ENCODE results near the gene BGN.

The BGN gene

GRCh38 chrX:153469811-153470410 lies 24.9 kb upstream of the BGN start:
- peak; percentile 43 for DNase-seq (ENCODE audit: low read depth)
- peak overlapping the region; percentile 94 for H3K4me3 ChIP-seq (ENCODE audit: low read depth, low read length)
- TF ChIP-seq CTCF (IDR thresholded peaks at IDR 0.05; ENCODE audit: insufficient read depth, low read depth, low read length, missing control alignments): no peak

- peak within 1 kb of the TSS; percentile 94 for H3K4me3 ChIP-seq (ENCODE audit: low read depth, low read length)
- peak; percentile 55 for TF ChIP-seq CTCF (IDR thresholded peaks at IDR 0.05; ENCODE audit: insufficient read depth, low read depth, low read length, missing control alignments)
- peak; percentile 94 for DNase-seq (ENCODE audit: low read depth)
Observed at GRCh38 chrX:153470411-153471363, 24.1 kb upstream of the BGN start, which contains the start of gene HAUS7. Gene HAUS7 (minus strand): TSS chrX:153470576. CDS start chrX:153470557, 19 bp downstream.

- H3K4me3 ChIP-seq (ENCODE audit: low read depth, low read length): no peak overlapping the region
- DNase-seq (ENCODE audit: low read depth): no peak
- TF ChIP-seq CTCF (IDR thresholded peaks at IDR 0.05; ENCODE audit: insufficient read depth, low read depth, low read length, missing control alignments): no peak
Observed at GRCh38 chrX:153471663-153472280, 23.0 kb upstream of the BGN start.

GRCh38 chrX:153473126-153473525 lies 21.7 kb upstream of the BGN start:
- no peak for DNase-seq (ENCODE audit: low read depth)
- H3K4me3 ChIP-seq (ENCODE audit: low read depth, low read length): no peak overlapping the region
- TF ChIP-seq CTCF (IDR thresholded peaks at IDR 0.05; ENCODE audit: insufficient read depth, low read depth, low read length, missing control alignments): no peak

- no peak for TF ChIP-seq CTCF (IDR thresholded peaks at IDR 0.05; ENCODE audit: insufficient read depth, low read depth, low read length, missing control alignments)
- DNase-seq (ENCODE audit: low read depth): no peak
- H3K4me3 ChIP-seq (ENCODE audit: low read depth, low read length): no peak overlapping the region
Observed at GRCh38 chrX:153474266-153474665, 20.5 kb upstream of the BGN start.

GRCh38 chrX:153474718-153475117 lies 20.1 kb upstream of the BGN start:
- TF ChIP-seq CTCF (IDR thresholded peaks at IDR 0.05; ENCODE audit: insufficient read depth, low read depth, low read length, missing control alignments): no peak
- no peak for DNase-seq (ENCODE audit: low read depth)
- no peak overlapping the region for H3K4me3 ChIP-seq (ENCODE audit: low read depth, low read length)

Data from GM12865 (cell line).